Measurements from ENCODE around the gene SHOX.
A peak's percentile ranks its signal among the peaks of the same experiment; 100 is the strongest.

The SHOX gene

GRCh38 chrX:631802-632365 lies 1.3 kb downstream of the SHOX start:
- no peak overlapping the region for H3K27ac Mint-ChIP-seq

GRCh38 chrX:632366-633042 lies 1.9 kb downstream of the SHOX start:
- Mint-ChIP-seq H3K27me3 (ENCODE audit: low read depth) (peaks cover 93% of the 10 kb centered on the region), H3K4me1 (peaks cover 10% of the 10 kb centered on the region), H3K9me3 (no peaks in the 10 kb centered on the region), H3K27ac (no peak overlapping the region), H3K4me3 (peak overlapping the region in 1 of 3 experiments; percentile 12), H3K36me3 (ENCODE audit: low read depth) (no peaks in the 10 kb centered on the region)
- no peak for TF ChIP-seq CTCF (IDR thresholded peaks at IDR 0.05; ENCODE audit: unreplicated experiment in 3 of 3)

More at GRCh38 chrX:631802-632365, 1.3 kb downstream of the SHOX start:
- Mint-ChIP-seq H3K27me3 (ENCODE audit: low read depth) (peaks cover 93% of the 10 kb centered on the region), H3K36me3 (ENCODE audit: low read depth) (no peaks in the 10 kb centered on the region), H3K9me3 (no peaks in the 10 kb centered on the region), H3K4me1 (peaks cover 10% of the 10 kb centered on the region), H3K4me3 (peak overlapping the region in 1 of 3 experiments; percentile 31)
- TF ChIP-seq CTCF (IDR thresholded peaks at IDR 0.05; ENCODE audit: unreplicated experiment in 3 of 3): no peak

GRCh38 chrX:633043-633984 lies 2.7 kb downstream of the SHOX start:
- no peak for TF ChIP-seq CTCF (IDR thresholded peaks at IDR 0.05; ENCODE audit: unreplicated experiment in 3 of 3)
- H3K4me3 Mint-ChIP-seq: peak overlapping the region in 2 of 3 experiments; percentile 12 to 27
- H3K4me1 Mint-ChIP-seq: peaks cover 18% of the 10 kb centered on the region
- no peaks in the 10 kb centered on the region for H3K9me3 Mint-ChIP-seq
- H3K27me3 Mint-ChIP-seq (ENCODE audit: low read depth): peaks cover 93% of the 10 kb centered on the region
- H3K36me3 Mint-ChIP-seq (ENCODE audit: low read depth): no peaks in the 10 kb centered on the region
- H3K27ac Mint-ChIP-seq: no peak overlapping the region

- Mint-ChIP-seq H3K36me3 (ENCODE audit: low read depth) (no peaks in the 10 kb centered on the region), H3K9me3 (peaks cover 1% of the 10 kb centered on the region), H3K27me3 (ENCODE audit: low read depth) (peaks cover 94% of the 10 kb centered on the region), H3K4me3 (no peak overlapping the region), H3K27ac (no peak overlapping the region), H3K4me1 (peaks cover 19% of the 10 kb centered on the region)
- no peak for TF ChIP-seq CTCF (IDR thresholded peaks at IDR 0.05; ENCODE audit: unreplicated experiment in 3 of 3)
These were observed 3.7 kb downstream of the SHOX start for GRCh38 chrX:633985-634958.

GRCh38 chrX:635428-636090 lies 5.0 kb downstream of the SHOX start:
- Mint-ChIP-seq H3K36me3 (ENCODE audit: low read depth) (no peaks in the 10 kb centered on the region), H3K27ac (no peak overlapping the region), H3K4me3 (peak overlapping the region in 2 of 3 experiments; percentile 11 to 55), H3K27me3 (ENCODE audit: low read depth) (peaks cover 94% of the 10 kb centered on the region), H3K9me3 (peaks cover 3% of the 10 kb centered on the region), H3K4me1 (peaks cover 19% of the 10 kb centered on the region)
- no peak for TF ChIP-seq CTCF (IDR thresholded peaks at IDR 0.05; ENCODE audit: unreplicated experiment in 3 of 3)
